G401 (cell line): ENCODE data around the gene PNPO. TPM values are rescaled to one million over a fixed set of nuclear protein-coding genes. Genes with fewer than 3 reads are reported as not detected.
A peak's percentile ranks its signal among the peaks of the same experiment; 100 is the strongest.
"Not testable (repeated sequence)": the region's sequence is repeated elsewhere in the genome, so short reads cannot be mapped to it uniquely, and the experiment has no call there.

ENCODE experiments used
- DNase-seq: peaks from one replicate; pipeline ENCODE4 v3.0.0-alpha.2; 2015; ENCODE audit warnings: low spot score
- in situ Hi-C: cut with HindIII; loops from 2 replicates; pipeline ENCODE4 v1.10.0; 2016; ENCODE audit warnings: low sequenced_read_pairs, mixed read lengths
- total RNA-seq: library from RNA; depleted of rRNA; stranded (reverse); fragments of >200 nt; shearing (Covaris generic); gene quantifications from 2 replicates; pipeline ENCODE4 v1.2.3, GENCODE V29; 2014

PNPO gene
- total RNA-seq, 1 experiment from 2014 or later, result 90.7 TPM

GRCh38 chr17:47916489-47917208 is 24.7 kb upstream of the PNPO start:
- in situ Hi-C loops, result no loop called here
- no peak for DNase-seq

DNA sequence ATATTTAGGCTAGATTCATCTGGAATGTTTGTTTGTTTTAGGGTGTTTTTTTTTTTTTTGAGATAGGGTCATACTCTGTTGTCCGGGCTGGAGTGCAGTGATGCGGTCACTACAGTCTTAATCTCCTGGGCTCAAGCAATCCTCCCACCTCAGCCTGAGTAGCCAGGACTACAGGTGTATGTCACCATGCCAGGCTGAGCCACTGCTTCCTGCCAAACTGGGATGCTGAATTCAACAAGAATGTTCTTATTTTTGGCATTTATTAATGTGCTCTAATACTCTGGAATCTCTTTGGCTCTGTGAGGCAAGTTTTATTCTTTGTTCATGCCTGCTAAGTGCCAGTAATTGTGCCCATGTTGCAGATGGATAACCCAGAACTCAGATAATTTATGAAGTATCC is 23.8 kb upstream of the PNPO start:
- in situ Hi-C loops, result no loop called here
- peak; percentile 84 for DNase-seq

- in situ Hi-C loops, result no loop called here
- DNase-seq, result no peak
Observed at GRCh38 chr17:47918006-47918405, 23.4 kb upstream of the PNPO start.

DNA sequence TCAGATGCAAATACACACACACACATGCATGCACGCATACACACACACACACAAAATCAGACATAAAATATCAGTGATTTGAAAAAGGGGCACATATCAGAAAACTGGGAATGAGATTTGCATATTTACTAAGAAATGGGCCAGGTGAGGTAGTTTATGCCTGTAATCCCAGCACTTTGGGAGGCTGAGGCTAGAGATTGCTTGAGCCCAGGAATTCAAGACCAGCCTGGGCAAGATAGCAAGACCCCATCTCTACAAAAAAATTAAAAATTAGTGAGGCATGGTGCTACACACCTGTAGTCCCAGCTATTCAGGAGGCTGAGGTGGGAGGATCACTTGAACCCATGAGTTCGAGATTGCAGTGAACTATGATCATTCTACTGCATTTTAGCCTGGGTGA is 22.4 kb upstream of the PNPO start:
- DNase-seq, result no peak
- in situ Hi-C loops, result no loop called here

DNA sequence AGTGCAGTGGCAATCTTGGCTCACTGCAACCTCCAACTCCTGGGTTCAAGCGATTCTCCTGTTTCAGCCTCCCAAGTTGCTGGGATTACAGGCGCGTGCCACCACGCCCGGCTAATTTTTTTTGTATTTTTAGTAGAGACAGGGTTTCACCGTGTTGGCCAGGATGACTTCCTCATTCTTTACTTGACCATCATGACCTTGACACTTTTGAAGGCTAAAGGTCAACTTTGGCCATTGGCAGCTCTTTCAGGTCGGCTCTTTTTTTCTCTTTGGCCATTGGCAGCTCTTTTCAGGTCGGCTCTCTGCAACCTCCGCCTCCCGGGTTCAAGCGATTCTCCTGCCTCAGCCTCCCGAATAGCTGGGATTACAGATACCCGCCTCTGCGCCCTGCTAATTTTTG is 21.5 kb upstream of the PNPO start:
- in situ Hi-C loops, DNase-seq: not testable (repeated sequence)

DNA sequence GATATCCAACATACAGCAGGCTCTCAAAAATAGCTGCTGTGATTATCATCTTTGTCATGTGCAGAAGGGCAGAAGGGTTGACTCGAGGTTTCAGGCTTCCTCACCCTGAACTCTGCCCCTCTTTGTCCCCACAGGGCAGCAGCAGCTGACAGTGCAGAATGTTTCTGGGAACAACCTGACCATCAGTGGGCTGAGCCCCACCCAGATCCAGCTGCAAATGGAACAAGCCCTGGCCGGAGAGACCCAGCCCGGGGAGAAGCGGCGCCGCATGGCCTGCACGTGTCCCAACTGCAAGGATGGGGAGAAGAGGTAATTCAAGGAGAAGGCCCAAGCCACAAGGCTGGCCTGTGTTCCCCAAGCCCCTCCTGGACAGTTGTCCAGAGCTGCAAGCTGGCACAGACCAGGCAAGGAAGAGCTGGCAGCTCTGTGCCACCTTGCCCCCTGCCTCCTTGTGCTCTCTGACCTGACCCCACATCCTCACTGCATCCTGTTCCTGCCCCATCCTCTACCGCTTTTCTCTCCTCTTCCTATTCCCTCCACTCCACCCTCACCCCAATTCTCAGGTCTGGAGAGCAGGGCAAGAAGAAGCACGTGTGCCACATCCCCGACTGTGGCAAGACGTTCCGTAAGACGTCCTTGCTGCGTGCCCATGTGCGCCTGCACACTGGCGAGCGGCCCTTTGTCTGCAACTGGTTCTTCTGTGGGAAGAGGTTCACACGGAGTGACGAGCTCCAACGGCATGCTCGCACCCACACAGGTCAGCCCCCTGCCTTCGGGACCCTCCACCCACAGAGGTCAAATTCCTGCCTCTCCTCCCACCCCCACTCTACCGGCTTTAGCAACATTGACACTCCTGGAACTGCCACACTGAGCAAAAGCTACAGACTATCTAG is 16.3 kb upstream of the PNPO start:
- no peak for DNase-seq
- in situ Hi-C loops, result no loop called here

DNA sequence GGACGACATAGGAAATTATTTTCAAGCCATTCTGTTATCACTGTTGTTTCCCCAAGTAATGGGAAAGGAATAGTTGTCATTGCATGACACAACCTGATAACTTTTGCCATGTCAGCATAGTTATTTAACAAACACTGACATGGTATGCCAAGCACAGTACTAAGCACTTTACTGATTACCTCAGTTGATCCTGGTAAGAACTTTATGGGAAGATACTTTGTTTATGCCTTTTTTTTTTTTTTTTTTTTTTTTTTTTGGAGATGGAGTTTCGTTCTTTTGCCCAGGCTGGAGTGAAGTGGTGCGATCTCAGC is 15.7 kb upstream of the PNPO start:
- DNase-seq, result no peak
- in situ Hi-C loops, result no loop called here

GRCh38 chr17:47927821-47928400 is 13.5 kb upstream of the PNPO start:
- no peak for DNase-seq
- in situ Hi-C loops, result no loop called here

- in situ Hi-C loops, result no loop called here
Observed at GRCh38 chr17:47928415-47928814, 13.0 kb upstream of the PNPO start.

DNA sequence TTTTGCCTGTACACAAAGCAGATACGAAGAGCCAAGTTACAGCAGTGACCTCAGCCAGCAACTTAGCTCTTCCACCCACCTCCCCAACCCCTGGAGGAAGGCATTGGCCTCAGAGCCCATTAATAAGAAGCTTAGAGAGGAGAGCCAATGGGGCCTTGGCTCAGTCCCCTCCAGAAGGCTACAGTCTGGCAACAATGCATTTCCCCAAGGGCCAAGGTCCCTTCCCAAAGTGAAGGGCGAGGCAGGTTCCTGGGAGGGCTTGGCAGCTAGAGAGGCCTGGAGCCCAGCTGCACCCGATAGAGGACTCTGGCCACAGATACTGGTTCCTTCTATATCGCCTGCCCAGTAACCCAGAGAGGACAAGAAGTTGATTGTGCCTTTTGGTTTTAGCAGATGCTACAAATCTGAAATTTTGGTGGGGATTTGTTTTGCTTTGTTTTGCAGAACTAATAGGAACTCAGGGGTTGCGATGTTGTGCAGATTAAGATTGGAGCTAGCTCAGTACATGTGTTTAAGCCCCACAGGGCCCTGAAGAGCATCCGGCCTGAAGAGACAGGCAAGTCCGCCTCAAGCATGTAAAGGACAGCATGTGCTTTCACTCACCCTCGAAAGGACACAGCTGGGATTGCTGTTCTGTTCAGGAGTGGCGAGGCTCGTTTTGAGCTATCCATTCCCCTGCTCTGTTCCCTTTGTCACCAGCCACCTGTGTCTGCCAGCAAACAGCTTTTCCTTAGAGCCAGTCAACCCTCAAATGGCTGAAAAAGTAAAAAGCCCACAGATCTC is 12.0 kb upstream of the PNPO start:
- in situ Hi-C loops, result no loop called here

More at GRCh38 chr17:47928415-47928814, 13.0 kb upstream of the PNPO start:
- DNase-seq, result no peak

DNA sequence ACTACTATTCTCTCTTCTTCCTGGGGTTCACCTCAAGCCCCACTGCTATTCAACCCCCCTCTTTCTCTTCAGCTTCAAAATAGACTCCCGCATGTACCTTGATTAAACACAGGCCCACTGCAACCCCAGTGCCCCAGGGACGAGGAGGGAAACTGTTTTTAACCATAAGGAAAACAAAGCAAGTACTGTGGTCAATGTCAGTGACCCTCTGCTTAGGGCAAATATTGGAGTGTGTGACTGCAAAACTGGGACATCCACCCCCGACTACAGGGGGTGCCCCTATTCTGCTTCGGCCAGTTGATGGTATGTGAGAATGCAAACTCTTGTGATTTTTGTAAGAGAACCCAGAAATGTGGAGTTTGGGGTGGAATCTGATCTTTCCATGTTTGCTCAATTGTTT is 9.5 kb upstream of the PNPO start:
- in situ Hi-C loops, result no loop called here
- DNase-seq, result no peak

More for the DNA sequence above, 12.0 kb upstream of the PNPO start:
- DNase-seq, result no peak

- in situ Hi-C loops, result no loop called here
- no peak for DNase-seq
Observed at GRCh38 chr17:47934856-47935255, 6.5 kb upstream of the PNPO start.

GRCh38 chr17:47935468-47935867 is 5.9 kb upstream of the PNPO start:
- DNase-seq, in situ Hi-C loops: not testable (repeated sequence)

DNA sequence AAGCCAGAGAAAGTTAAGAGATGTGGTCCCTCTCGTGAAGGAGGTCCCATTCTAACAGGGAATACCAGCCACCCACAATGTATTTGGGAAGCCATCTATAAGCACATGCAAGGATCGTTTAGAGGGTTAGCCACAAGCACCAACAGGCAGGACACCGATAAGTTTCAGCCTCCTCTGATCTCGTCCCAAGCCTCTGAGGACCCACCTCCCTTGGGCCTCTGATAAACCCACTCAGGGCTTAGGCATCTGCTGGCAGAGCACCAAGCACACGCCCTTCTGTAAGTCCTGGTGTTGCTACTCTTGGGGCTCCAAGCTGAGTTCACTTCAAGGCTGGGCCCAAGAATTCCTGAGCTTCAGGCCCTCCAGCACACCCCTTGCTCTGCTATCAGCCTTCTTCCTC is 5.4 kb upstream of the PNPO start:
- DNase-seq, result no peak
- in situ Hi-C loops, result no loop called here

DNA sequence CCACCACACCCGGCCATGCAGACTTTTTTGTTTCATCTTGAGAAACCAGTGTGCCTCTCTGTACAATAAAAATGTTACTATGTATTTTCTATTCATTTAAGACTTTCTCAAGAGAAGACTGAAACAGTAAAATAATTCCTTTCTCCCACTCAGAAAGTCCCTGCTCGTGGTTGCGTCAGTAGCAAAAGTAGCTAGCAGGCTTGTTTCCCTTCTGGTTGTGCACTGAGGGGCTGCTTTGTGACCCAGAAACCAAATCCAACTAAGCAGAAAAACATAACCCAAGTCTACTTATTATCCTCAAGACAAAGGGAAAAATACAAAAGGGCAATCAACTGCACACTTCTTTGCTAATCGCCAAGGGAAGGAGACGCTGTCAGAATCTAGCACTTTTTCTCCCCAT is 3.4 kb upstream of the PNPO start:
- no peak for DNase-seq
- in situ Hi-C loops, result no loop called here

GRCh38 chr17:47942096-47942510 is 732 bp downstream of the PNPO start:
- in situ Hi-C loops, result no loop called here
- peak; percentile 16 for DNase-seq

- DNase-seq, result no peak
Observed at GRCh38 chr17:47942568-47942967, 1.2 kb downstream of the PNPO start.

DNA sequence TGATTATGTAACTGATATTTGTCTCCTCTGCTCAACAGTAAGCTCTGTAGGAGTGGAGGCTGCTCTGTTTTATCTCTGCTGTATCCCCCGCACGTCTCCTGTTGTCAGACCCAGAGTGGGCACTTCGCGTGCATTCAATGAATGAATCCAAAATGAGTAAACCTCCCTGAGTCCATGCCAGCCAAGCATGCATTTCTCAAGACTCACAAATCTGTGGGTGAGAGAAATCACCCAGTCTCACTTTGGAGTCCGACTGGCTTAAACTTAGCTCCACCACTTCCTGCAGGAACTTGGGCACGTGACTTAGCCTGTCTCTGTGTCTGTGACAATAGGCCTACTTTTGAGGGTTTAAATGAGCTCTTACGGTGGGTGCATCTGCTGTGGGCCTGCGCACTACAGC is 3.7 kb downstream of the PNPO start:
- no peak for DNase-seq
- in situ Hi-C loops, result no loop called here

More at GRCh38 chr17:47942568-47942967, 1.2 kb downstream of the PNPO start:
- in situ Hi-C loops, result no loop called here
